AG09319 (cell line): ENCODE data around the gene NCR3LG1.

ENCODE experiments used
- DNase-seq: peaks from one replicate; pipeline ENCODE4 v3.0.0-alpha.2; 2010; ENCODE audit warnings: low read depth; ENCODE audit errors: extremely low read depth
- TF ChIP-seq, protein P1 (sequence below): IDR thresholded peaks from 2 replicates; pipeline ENCODE4 v1.5.1; 2011; ENCODE audit warnings: low read depth, mild to moderate bottlenecking, inconsistent platforms, low read length, moderate library complexity

NCR3LG1 gene, protein sequence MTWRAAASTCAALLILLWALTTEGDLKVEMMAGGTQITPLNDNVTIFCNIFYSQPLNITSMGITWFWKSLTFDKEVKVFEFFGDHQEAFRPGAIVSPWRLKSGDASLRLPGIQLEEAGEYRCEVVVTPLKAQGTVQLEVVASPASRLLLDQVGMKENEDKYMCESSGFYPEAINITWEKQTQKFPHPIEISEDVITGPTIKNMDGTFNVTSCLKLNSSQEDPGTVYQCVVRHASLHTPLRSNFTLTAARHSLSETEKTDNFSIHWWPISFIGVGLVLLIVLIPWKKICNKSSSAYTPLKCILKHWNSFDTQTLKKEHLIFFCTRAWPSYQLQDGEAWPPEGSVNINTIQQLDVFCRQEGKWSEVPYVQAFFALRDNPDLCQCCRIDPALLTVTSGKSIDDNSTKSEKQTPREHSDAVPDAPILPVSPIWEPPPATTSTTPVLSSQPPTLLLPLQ

DNA sequence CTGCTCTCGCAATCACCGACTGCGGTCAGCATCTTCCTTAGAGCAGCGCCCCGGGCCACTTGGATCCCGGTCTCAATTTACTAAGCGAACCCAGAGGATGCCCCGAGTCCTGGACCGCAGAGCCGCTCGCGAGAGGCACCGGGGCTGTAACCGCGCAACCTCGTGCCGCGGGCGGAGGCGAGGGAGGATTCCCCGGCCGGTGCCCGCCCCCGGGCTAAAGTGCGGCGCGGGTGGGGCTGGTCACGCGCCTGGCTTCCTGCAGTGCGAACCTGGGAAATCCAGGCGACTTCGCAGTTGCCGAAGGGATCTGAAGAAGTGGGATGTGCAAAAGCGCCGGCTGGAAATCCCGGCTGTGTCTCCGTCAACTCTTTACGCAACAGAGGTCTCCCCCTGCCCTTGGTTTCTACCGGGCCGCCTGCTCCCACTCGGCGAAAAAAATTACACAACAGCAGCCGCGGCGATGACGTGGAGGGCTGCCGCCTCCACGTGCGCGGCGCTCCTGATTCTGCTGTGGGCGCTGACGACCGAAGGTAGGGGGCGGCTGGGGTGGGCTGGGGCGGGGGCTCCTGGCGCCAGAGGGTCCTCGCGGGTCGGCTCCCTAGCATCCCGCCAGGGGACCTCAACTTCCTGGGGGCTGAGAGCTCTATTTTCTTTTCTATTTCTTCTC, at the start of gene NCR3LG1:
NCR3LG1 (plus strand) TSS at position 291 of the 667 bp plus-strand sequence; CDS start at position 461, 170 bp downstream.
- no peak for DNase-seq
- TF ChIP-seq, protein P1, sequence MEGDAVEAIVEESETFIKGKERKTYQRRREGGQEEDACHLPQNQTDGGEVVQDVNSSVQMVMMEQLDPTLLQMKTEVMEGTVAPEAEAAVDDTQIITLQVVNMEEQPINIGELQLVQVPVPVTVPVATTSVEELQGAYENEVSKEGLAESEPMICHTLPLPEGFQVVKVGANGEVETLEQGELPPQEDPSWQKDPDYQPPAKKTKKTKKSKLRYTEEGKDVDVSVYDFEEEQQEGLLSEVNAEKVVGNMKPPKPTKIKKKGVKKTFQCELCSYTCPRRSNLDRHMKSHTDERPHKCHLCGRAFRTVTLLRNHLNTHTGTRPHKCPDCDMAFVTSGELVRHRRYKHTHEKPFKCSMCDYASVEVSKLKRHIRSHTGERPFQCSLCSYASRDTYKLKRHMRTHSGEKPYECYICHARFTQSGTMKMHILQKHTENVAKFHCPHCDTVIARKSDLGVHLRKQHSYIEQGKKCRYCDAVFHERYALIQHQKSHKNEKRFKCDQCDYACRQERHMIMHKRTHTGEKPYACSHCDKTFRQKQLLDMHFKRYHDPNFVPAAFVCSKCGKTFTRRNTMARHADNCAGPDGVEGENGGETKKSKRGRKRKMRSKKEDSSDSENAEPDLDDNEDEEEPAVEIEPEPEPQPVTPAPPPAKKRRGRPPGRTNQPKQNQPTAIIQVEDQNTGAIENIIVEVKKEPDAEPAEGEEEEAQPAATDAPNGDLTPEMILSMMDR: no peak

DNA sequence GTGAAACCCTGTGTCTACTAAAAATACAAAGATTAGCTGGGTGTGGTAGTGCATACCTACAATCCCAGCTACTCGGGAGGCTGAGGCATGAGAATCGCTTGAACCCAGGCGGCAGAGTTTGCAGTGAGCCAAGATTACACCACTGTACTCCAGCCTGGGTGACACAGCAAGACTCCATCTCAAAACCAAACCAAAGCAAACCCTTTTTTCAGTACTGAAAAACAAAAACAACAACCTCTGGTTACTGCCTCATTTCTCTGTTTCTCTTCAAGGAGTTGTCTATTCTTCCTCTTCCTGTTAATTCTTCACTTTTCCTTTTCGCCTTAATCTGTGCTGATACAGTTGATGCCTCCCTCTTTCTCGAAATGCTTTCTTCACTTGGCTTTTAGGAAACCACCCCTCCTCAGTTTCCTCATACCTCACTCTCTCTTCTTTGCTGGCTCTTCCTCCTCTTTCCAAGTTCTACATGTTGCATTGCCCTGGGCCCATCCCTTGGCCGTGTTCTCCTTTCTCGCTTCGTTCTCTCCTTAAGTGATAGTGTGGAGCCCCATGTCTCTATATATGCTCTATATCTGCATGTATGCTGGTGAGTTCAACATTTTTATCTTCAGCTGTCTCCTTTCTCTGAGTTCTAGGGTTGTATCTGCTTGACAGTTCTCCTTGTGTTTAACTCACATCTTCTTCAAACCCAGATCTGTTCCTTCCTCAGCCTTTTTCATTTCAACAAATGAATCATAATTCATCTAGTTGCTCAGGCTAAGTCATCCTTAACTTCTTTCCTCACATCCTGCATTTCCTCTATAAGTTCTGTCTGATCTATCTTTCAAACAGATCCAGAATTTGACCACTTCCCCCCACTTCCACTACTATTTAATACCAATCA, 38.0 kb upstream of the NCR3LG1 start:
- TF ChIP-seq, protein P1: no peak
- no peak for DNase-seq

DNA sequence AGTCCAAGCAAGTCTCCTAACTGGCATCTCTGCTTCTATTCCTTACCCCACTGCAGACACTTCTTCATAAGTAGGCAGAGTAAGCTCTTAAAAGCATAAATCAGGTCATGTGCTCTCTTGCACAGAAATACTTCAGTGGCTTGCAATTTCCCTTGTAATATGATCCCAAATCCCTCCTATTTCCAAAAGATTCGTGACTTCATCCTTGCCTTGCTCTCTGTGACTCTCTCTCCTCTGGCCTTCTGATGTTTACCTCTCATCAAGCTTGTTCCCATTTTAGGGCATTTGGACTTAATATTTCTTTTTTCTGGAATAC, 37.4 kb upstream of the NCR3LG1 start:
- peak; percentile 61 for DNase-seq
- TF ChIP-seq, protein P1: no peak

DNA sequence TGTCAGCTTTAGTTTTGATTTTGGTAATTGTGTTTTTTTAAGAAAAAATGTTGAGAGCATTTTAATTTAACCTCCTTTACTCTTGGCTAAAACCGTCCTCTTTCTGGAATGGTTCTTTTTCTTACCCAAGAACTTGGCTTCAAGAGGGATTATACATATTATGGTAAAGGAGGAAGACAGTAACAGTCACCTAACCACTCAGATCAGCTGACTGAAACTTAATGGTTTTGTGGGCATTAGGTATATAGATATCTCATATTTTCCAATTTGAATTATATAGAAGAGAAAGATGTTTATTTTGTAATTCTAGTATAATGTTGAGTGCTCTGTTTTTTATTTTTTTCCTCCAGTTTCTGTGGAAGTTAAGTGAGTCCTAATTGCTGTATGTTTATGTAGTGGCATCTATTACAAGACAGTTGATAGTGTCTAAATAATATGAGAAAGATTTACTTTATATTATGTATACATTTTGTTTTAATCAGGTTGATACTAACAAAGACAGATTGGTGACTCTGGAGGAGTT, 36.6 kb upstream of the NCR3LG1 start:
- TF ChIP-seq, protein P1: no peak
- no peak for DNase-seq

DNA sequence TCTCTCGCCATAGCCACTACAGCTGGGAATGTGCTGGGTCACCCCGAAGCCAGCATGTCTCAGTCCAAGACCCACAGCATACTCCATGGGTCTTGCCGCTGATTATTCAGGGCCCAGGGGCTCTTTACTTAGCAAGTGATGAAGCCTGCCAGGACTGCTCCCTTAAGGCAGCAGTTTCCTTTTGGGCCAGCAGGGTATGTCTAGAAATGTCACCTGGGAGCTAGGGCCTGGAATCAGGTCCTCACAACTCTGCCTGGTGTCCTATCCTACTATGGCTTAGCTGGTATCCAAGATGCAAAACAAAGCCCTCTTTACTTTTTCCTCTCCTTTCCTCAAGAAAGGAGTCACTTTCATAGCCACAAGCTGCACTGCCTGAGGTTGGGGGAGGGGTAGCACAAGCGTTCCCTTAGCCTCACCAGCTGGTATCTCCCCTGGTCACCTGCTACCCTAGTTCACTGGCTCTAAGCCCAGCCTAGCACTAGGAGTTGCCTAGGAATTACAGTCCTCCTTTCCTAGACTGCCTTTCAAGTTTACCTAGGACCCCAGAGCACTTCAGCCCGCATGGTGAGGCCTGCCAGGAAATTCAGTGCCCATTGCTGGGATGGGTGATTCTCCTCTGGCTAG, 22.6 kb upstream of the NCR3LG1 start:
- TF ChIP-seq, protein P1: no peak
- DNase-seq: no peak

DNA sequence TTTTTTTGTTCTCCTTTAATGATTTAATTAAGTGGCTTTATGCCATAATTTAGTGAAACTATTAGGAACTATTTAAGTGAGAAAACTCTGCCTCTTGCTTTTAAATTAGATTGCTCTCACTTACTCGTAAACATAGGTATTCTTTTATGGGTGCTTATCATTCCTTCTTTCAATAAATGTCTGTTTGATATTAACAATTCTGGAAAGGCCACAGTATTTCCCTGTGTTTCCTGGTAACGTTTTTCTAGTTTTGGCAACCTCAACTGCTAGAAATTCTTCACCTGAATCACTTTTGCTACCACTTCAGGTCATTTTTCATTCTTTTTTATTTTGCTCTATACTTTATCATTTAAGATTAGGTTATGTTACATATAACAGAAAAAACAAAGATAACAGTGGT, 19.9 kb upstream of the NCR3LG1 start:
- no peak for DNase-seq
- TF ChIP-seq, protein P1: no peak
